Activated CD4-positive, alpha-beta T cell treated with anti-CD3 and anti-CD28 coated beads, Interleukin-10, Interleukin-2, amounts not matched to agents 100 ng/mL and 50 ng/mL, durations not matched to agents 16 hours and 8 hours (primary cell): Measurements from ENCODE around the gene KIF5A.

Experiments used
- DNase-seq: peaks from one replicate; pipeline ENCODE4 v3.0.0-alpha.2; 2020

The KIF5A gene

DNA sequence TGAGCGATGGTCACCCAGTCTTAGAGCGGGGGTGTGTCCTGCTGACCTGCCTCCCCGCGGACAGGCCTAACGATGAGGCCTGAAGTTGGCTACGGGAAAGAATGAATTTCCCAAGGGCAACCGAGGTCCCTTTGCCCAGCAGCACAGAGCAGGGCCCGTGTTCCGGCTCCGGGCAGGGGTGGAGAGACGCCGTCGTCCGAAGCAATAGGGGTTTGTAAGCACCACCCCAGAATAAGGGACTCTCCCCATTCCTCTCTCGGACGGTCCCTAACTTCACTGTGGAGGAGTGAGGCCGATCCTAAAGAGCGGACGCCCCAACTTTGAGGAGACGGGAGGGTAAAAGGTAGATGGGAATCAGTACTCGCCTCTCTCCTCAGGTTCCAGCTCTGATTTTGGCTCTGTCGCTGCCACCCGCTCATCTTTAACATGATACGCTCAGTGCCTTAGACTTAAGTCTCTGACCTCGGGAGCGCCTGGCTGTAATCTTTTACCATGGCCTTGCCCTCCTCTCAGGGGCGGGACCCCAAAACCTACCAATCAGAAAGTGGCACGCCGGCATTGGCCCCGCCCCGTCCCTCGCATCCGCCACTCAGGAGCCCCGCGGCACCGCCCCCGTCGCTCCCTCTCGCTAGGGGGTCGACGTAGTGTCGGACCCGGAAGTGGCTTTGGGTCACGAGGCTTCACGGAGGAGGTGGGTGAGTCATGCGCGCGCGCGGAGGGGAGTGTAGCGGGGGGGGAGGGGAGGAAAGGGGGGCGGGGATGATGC, 29.6 kb upstream of the KIF5A start, which contains the start of gene DDIT3:
Gene DDIT3, minus strand, starts transcription at position 462 of the 766 bp plus-strand sequence. CDS start 3,108 bp downstream, outside the sequence.
- DNase-seq: peak; percentile 100

DNA sequence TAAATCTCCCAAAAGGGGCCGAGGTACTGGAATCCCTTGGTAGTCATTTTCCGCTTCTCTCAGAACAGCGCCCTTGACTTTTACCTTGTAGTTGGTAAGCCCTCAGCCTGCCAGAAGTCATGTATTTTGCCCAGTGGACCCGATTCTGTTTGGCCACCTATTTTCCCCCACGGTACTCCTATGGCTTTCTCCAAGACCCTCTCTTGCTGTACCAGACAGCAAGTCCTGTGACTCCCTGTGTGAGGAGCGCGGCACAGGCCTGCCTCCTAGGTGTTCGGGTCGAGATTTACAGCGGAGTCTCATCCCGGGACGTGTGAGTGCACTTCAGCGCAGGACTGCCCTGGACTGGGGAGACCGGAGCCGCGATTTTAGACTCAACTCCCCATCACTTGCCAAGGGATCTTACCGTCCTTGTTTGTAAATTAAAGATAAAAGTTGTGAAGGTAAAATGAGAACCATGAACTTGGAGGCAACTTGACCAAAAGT, 28.3 kb upstream of the KIF5A start:
- no peak for DNase-seq

DNA sequence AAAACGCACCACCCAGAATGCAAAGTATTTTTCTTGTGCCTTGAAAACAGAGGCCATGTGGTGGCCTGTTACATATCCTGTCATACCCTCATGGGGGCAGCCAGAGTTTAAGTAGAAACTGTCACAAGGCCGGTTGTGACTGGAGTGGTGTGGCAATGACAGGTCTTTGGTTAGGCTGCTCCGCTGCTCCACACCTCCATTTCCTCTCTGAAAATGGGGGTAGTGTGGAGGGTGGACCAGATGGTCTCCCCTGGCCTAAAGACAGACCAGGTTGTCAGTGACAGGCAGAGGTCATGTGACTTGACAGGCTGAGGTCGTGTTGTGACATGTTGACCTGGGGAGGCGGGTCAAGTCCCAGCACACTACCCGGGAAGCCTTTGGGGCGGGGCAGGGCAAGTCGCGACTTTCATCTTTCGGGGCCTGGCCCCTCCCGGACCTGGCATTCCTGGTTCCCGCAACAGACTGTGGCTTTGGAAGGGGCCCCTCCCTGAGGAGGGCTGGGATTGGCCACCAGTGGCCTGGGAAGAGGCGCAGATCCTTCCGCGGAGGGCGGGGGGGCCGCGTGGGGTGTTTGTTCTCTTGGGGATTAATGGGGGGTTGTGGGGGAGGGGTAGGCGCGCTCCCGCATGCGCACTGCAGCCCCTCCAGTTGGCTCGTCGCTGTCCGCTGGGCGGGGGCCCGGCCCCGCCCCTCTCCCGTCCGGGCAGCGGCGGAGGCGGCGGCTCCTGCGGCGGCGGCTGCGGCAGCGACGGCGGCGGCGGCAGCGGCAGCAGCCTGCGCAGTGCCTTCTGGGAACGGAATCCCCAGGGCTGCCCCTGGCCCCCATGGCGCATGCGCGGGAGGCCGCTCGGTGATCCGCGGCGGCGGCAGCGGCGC, 27.6 kb upstream of the KIF5A start, which contains the start of gene MBD6:
Gene MBD6, plus strand, starts transcription at position 814 of the 876 bp plus-strand sequence. CDS start 1,480 bp downstream, outside the sequence.
- DNase-seq: peak; percentile 92

DNA sequence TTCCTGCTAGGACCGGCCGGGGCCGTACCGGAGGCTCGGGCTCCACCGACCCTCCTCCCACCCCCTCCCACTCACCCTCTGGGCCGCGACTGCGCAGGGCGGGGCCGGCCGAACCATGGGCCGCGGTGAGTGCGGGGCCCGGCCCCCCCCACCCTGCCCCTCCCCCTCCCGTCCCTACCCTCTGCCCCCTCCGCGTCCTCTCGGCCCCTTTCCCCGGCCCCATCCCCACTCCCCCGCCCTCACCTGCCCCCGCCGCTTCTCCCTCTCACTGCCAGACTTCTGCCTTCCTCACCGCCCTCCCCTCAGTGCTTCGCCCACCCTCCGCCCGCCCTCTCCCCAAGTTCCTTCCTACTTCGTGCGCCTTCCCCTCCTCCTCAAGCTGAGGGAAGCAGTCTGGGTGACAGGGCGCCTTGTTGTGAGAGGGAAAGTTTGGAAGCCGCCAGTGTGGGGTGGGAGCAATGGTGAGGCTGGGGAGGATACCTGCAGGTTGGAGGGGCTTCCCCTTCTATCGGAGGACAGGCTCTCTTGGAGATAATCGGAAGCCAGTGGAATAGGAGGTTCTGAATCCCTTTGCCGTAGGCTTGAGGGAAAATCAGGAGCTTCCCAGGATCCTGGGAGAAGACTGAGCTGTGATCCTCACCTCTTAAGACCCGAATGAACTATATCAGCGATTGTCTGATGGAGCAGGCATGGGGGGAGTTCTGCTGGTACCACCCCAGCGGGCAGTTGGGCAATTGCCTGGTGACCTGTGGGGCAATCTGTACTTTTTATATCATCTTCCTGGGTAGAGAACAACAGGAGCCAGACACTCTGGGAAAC, 26.7 kb upstream of the KIF5A start:
- peak; percentile 35 for DNase-seq

DNA sequence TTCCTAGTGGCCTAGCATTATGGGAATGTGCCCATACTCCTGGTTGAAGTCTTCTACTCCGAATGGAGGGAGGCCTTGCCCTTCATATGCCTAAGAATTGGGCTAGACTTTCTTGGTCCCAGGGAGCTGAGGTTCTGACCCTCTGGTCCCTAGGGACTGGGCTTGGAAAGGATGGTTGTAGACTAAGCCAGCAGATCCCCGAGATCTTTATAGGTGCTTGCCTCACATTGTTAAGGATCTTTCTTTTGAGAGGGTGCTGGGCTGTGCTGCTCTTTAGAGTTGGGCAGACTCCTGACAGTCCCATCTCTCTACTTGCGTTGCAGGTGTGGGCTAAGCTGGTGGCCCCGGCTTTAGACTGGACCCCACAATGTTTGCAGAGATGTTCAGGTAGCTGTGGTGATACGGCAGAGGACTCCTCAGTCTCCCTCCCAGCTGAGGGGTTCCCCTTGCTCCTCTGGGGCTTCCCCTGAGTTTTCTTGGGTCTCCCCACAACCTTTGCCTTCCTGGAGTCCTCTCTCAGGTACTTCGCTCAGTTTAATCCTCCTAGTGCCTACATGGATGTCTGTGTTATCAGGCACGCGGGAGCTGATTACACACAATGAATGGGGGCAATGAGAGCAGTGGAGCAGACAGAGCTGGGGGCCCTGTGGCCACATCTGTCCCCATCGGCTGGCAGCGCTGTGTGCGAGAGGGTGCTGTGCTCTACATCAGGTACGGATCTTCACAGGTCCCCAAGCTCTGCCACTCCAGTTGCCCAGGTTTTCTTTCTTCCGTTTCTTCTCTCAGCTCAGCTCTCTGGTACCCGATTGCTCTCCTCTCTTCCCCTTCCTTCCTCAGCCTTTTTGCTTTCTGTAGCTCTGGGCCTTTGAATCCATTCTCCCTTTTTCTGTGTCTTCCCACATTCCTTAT, 25.9 kb upstream of the KIF5A start:
- DNase-seq: no peak

DNA sequence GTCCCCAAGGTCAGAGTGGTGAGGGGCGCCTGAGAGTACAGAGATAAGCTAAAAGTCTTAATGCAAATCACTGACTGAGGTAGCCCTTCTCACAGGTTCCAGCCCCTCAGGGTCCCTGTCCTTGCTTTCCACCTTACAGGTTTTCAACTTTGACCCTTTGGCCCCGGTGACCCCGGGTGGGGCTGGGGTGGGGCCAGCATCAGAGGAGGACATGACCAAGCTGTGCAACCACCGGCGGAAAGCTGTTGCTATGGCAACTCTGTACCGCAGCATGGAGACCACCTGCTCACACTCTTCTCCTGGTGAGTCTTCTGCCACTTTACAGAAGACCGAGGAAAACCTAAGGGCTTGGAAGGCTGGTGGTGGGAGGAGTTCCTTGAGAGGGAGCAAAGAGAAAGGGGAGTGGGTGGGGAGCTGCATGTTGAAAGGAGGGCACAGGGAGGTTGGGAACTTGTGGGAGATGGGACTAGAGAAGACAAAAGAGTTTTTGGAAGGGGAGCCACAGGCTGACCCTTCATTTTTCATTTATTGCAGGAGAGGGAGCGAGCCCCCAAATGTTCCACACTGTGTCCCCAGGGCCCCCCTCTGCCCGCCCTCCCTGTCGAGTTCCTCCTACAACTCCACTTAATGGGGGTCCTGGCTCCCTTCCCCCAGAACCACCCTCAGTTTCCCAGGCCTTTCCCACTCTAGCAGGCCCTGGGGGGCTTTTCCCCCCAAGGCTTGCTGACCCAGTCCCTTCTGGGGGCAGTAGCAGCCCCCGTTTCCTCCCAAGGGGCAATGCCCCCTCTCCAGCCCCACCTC, 24.8 kb upstream of the KIF5A start:
- DNase-seq: no peak

DNA sequence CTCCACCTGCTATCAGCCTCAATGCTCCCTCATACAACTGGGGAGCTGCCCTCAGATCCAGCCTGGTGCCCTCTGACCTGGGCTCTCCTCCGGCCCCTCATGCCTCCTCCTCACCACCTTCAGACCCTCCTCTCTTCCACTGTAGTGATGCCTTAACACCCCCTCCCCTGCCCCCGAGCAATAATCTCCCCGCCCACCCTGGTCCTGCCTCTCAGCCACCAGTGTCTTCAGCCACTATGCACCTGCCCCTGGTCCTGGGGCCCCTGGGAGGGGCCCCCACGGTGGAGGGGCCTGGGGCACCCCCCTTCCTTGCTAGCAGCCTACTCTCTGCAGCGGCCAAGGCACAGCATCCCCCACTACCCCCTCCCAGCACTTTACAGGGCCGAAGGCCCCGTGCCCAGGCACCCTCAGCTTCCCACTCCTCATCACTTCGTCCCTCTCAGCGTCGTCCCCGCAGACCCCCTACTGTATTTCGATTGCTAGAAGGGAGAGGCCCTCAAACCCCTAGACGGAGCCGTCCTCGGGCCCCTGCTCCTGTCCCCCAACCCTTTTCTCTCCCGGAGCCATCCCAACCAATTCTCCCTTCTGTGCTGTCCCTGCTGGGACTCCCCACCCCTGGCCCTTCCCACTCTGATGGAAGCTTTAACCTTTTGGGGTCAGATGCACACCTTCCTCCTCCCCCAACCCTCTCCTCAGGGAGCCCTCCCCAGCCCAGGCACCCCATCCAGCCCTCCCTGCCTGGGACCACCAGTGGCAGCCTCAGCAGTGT, 24.0 kb upstream of the KIF5A start:
- no peak for DNase-seq

DNA sequence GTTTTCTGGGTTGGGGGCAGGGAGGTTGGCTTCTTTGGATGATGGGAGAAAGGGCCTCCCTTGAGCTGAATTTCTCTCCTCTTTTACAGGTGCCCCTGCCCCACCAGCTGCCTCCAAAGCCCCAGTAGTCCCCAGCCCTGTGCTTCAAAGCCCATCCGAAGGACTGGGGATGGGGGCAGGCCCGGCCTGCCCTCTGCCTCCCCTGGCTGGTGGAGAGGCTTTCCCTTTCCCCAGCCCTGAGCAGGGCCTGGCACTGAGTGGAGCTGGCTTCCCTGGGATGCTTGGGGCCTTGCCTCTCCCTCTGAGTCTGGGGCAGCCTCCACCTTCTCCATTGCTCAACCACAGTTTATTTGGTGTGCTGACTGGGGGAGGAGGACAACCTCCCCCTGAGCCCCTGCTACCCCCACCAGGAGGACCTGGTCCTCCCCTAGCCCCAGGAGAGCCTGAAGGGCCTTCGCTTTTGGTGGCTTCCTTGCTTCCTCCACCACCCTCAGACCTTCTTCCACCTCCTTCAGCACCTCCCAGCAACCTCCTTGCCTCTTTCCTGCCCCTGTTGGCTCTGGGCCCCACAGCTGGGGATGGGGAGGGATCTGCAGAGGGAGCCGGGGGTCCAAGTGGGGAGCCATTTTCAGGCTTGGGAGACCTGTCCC, 23.2 kb upstream of the KIF5A start:
- no peak for DNase-seq

DNA sequence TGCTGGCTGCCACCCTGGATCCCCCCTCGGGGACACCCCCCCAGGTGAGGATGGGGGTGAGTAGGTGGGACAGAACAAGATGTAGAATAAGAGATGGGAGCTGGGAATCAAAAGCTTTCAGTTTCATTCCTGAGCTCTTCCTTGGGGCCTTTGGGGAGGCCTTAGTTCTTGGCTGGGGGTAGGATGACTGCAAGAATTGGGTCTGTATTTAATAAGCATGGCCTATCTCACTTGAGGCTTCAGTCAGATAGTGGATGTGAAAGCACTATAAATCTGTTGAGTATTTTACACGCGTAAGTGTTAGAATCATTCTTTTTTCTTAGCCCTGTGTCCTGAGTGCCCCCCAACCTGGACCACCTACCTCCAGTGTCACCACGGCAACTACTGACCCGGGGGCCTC, 22.7 kb upstream of the KIF5A start:
- DNase-seq: no peak

DNA sequence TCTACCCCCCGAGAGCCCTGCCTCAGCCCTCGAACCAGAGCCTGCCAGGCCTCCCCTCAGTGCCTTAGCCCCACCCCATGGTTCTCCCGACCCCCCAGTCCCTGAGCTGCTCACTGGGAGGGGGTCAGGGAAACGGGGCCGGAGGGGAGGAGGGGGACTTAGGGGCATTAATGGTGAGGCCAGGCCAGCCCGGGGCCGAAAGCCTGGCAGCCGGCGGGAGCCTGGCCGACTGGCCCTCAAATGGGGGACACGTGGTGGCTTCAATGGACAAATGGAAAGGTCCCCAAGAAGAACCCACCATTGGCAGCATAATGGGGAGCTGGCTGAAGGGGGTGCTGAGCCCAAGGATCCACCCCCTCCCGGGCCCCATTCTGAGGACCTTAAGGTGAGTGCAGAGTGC, 21.7 kb upstream of the KIF5A start:
- no peak for DNase-seq

DNA sequence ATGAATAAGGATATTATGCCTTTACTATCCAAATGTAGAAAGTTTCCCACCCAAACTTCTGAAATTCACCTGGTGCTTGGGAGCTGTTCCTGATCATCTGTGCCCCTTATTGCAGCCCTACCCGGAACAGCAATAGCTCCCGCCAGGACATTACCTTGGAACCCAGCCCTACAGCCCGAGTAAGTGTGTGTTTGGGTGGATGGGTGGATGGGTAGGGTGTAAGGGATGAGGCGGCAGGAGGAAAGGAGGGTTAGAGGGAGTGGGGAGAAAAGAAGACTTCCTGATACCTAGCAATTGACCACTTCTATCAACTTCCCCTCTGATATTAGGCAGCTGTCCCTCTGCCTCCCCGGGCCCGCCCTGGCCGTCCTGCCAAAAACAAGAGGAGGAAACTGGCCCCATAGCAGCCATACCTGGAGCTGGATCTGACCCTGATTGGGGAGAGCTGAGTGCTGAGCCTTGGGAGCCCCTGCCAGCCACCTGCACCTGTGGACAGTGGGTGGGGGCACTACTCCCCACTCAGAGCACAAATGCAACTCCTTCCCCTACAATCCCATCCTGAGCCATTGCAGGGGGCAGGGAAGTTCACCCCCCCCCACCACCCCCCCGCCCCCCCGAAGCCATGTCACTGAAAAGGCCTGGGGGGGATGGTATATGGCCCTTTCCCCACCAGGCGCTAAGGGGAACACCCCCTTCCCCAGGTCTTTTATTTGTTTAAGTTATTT, 20.9 kb upstream of the KIF5A start:
- no peak for DNase-seq

DNA sequence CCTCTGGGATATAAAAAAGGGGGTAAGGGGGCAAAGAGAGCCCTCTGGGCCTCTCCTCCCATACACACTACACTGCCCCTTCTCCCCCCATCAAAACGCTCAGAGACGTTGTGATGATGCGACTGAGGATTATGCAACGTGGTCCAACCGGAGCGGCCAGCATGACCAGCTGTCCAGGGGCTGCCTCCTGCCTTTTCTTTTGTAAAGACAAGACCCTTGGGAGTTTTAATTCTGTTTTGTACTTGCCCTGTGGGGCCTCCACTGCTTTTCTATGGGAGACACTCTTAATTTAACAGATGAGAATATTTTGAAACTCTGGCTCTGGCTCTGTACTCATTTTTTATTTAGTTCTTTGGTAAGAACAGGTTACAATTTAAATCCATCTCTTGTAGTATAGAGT, 20.0 kb upstream of the KIF5A start:
- no peak for DNase-seq

DNA sequence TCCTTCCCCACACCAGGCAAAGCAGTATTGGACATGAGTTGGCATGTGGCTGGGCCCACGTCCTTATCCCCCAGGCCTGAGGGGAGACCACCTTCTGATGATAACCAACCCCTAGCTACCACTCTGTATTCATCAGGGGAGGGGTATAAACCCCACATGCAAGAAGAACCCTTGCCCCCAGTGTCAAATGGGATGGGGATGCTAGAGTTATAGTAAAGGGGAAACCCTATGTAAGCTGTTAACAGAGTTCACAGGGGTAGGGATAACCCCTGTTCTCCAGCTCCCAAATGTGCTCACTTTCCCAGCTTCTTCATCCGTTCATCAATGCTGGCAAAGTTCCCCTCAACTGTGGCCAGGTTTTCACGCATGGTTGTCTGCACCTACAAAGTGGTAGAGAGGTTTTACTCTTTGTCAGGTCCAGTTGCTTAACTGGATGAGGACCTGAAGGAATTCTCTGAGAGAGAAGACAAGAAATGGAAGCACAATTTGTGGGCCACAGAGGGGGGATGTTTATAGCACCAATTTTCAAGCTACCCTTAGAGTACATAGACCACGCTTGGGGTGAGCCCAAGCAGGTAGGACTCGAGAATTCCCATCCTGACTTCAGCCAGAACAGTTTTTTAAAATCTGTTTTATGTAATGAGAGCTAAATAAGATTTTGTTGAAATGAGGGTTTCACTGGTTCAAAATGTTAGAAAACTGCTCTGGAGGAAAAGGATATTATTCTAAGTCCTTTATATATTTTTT, 19.3 kb upstream of the KIF5A start:
- no peak for DNase-seq

DNA sequence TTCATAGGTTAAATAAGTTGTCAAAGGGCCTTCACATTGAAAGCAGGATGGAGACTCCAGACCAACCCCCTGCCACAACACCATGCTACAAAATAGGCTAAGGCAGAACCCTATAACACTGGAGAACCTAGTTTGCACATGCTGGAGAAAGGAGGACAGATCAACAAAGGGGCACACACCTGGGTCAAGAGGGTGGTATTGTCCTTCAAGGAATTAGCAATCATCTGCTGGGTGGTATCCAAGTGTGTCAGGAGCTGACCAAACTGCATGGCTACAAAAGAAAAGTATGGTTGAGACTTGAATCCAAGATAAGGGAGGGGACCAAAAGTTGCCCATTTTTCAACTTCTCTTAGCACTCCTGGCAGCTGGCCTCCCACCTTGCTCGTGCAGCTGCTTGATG, 18.0 kb upstream of the KIF5A start:
- no peak for DNase-seq

DNA sequence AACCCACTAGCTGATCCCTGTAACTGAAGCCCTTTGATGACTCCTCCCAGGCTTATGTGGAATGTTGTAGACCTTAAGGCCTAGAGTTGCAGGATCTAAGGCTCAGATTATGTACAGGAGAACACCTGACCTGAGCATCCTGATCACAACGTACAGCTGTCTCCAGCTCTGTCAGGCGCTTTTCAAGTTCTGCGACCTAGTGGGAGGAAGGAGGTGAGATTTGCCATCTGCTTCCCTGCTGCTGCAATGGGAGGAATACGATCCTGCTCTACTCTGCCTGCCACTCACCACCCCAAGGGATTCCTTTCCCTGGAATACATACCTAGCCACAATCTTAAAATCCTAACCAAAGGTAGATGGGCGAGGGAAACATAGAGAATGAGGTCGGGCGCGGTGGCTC, 16.7 kb upstream of the KIF5A start:
- DNase-seq: no peak

DNA sequence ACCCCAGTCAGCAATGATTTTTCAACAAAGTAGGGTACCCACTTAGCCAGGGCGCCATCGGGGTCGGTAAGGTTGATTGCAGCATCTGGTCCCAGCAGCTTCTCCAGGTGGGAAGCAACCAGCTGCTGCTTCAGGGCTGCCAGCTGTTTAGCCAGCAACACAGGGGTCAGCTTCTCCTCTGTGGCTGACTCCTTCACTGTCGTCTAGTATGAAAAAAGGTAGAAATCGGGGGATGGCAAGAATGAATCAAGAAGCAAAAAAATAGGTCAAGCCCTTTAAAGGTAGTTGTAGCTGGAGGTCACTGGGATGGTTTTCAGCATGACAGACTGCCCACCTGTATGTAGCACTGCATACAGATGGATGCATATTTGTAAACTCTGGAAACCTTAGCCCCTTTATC, 15.6 kb upstream of the KIF5A start:
- no peak for DNase-seq

DNA sequence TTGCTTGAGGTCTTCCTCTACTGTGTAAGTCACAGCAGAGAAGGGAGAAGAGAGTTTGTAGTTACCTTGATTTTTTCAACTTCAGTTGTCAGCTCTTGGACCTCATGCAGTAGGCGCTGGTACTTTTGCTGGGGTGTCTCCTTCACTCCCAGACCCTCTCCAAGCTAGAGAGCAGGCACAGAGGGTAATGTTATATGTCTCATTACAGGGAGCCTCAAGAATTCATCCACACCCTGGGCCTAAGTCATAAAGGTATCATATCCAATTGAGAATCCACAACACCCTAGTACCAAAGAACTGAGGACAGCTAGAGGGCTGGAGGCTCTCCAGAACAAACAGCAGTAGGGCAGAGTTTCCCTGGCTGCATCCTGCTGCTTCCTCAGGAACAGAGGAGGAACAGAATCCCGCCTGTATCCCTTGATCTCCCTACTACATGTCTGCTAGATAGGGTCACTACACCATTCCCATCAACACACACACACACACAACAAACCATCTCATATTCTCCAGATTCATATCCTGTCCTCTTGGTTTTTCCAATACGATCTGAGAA, 14.8 kb upstream of the KIF5A start:
- DNase-seq: no peak
